NCI-H2227 treated with DMSO at 0.1 percent for 48 hours (cell line): ENCODE measurements around the gene PTCSC3.
A peak's percentile ranks its signal among the peaks of the same experiment; 100 is the strongest.

Source experiments
- DNase-seq: peaks from one replicate; lab custom pipeline; 2025; lab: John Stamatoyannopoulos, UW

PTCSC3 gene

DNA sequence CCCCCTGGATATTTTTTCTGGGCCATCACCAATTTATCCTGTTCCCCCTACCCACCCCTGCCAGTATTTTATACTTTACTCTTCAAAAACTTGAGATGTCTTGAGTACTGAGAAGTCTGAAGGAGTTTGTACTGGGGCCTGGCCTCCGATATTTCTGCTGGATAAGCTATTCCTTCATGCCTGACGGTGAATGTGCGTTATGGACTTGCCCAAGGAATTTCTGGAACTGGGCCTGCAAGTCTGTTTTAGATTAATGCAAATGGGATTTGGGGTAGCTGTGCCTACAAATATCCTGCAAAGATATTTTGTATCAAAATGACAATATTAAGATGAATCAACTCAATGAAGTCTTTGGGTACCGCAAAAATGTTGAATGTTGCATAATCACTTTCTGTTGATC, at the start of gene PTCSC3:
PTCSC3 (minus strand) TSS at position 199 of the 400 bp plus-strand sequence.
- DNase-seq, result no peak

GRCh38 chr14:36226164-36226563, 49.6 kb upstream of the PTCSC3 start:
- no peak for DNase-seq

GRCh38 chr14:36224176-36224575, 47.7 kb upstream of the PTCSC3 start:
- no peak for DNase-seq

DNA sequence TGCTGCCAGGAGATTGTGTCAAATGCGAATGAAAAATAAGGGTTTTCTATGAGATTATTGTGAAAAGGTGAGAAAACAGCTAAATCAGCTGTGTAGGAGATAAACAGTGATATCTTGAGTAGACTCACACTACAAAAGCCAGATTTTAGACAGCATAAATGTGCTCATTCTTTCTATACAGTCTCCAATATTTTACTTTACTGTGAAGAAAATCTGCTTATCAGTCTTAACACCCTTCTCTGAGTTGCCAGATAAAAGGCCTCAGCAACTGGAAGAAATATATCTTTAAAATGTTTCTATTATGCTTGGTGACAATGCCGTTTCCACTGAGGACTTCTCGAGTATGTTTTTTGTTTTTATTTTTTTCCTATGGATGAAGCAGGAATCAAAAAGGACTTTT, 47.0 kb upstream of the PTCSC3 start:
- DNase-seq, result no peak

DNA sequence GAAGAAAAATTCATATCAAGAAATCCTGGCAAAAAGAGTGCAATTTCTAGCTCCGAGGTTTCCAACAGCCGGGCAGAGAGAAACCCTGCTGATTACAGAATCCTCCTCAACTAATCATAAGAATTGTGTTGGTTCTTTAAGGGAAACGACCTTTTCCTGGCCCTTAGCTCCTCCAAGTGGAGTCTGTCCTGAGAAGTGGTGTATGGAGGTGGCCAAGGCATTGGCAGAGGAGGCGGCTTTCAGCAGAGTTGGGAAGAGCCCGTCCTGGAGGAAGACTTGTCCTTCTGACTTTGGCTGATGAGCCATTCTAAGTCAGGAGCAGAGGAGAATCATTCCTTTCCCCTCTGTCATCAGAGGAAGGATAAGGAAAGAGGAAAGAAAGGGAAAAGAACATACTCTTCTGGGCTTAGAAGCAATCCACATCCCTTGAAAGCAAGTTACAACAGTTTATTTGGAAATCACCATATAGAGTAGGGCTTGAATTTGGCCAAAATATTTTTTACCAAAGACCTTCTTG, 46.5 kb upstream of the PTCSC3 start:
- DNase-seq, result no peak

DNA sequence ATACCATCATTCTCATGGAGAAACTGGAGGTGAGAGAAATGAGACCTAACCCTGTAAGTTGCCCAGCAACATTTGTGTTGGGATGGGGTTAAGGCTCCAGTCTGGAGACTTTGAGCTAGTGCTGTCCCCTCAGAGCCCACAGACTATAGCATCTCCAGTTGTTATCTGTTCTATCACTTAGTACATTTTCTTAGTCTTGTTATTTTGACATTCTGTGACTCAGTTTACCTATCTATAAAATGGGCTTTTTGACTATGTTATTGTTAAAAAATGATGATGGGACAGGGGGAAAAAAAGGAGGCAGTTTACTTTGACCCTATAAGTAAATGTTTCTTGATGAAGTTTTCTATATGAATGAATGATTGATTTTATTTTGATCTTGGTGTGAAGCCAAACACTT, 45.8 kb upstream of the PTCSC3 start:
- no peak for DNase-seq

DNA sequence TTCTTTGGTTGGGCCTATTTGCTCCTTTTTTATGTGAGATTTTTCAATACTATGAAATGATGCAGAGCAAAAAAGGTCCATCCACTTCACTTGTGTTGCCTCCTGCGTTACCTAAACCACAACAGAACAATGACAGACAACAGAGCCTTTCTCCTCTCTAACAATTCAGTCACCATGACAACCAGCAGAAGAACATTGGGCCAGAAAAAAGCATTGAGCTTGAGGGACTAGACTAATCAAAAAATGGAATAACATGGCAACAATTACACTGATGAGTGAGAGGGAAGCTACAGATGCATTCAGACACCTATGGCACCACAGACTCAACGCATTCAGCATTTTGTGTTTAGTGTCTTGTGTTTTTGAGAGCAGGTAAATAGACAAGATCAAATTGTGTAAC, 44.6 kb upstream of the PTCSC3 start:
- peak; percentile 50 for DNase-seq

DNA sequence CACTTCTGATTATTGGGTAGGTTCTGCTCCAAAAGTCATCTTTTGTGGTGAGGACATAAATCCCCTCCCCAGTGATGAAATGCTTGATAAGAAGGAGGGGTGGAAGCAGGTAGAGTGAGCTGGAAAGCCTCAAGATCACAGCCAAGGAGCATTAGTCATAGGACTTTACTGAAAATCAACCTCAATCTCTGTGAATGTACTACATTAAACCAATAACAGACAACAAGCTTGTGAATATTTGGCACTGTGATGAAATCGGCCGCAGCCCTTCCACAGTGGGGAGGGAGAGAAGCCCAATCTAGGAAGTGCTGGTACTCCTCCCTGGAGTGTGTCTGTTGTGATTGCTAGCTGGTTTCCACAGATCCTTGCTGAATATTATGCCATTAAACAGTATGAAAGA, 41.2 kb upstream of the PTCSC3 start:
- peak; percentile 36 for DNase-seq

DNA sequence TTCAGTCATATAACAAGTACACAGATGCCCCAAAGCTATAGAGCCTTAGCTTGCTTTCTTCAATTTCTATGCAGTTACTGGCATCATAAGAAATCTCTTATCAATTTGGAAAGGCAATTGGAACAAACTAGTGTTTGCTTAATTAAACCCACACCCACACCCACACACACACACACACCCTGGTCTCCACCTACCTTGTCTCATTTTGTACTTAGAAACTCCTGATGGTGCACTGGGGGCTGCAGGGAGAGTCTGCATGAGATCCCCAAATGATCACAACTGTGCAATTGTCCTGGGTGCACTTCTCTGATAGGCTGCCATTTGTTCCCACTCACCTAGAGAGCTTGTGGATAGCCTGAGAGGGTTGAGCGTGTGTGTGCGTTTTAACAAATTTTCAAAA, 40.5 kb upstream of the PTCSC3 start:
- DNase-seq, result peak; percentile 19

DNA sequence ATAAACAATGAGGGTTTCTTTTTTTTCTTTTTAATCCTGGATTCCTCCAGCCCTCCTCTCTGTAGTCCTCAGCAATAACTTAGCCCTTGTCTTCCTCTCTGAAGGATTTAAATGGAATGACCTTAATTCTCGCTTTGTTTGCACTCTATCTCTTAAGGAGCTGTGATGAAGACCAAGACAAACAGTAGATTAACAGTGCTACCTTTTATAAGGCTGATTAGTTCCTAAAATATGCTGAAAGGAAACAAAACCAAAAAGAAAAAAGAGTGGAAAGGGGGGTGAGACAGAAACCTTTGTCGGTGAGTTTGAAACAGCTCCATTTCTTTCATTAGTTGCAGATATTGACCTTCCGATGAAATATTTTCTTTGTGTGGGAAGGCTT, 38.7 kb upstream of the PTCSC3 start:
- no peak for DNase-seq

DNA sequence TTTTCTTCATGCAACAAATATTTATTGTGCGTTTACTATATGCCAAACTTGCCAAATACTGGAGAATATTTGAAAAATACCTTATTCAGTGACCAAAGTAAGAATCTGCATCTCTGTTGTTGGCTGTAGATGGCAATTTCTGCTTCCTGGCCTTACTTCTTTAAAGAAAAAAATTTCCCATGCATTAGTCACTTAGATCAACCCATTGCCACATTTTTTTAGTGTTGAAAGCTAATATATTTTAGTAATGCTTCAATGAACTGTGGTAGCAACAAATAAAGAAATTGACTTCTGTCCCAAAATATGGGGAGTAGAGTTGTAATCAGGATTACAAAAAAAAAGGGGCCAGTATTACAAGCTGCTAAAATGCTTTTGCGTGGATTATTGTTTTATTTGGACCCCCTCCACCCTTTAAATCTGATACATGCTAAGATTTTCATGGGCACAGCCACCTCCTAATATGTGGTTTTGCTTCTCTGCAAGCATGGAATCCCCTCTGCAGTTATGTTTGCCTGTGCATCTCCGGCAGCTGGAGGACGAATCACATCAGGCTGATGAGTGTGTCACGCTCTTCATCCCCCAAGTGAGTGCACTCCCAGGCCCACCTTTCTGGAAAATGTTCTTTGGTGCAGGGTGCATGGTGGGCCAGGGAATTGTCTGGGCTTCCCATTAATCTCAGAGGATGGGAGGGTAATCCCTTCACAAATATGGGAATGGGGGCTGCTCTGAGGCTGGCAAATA, 38.1 kb upstream of the PTCSC3 start:
- DNase-seq, result no peak

DNA sequence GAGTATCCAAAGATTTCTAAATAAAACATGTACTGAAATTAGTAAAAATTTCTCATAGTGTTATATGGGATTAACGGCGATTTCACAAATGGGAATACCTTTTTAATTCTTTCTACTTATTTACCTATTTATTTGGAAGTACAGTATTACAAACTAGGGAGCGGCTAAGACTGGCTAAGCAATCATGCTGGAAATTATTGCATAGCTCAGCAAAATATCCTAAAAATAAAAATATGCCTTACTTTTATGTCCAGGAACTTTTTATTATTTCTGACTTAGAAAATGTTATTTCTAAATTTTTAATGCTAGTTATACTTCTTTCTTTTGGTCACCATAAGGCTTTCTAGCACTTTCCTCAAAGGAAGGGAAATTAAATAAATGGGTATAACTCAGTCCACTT, 36.5 kb upstream of the PTCSC3 start:
- no peak for DNase-seq

- DNase-seq, result no peak
Measured at GRCh38 chr14:36212577-36212976, 36.1 kb upstream of the PTCSC3 start.

- DNase-seq, result no peak
Measured at GRCh38 chr14:36208690-36209278, 32.3 kb upstream of the PTCSC3 start.

- DNase-seq, result peak; percentile 20
Measured at GRCh38 chr14:36207500-36207899, 31.0 kb upstream of the PTCSC3 start.

DNA sequence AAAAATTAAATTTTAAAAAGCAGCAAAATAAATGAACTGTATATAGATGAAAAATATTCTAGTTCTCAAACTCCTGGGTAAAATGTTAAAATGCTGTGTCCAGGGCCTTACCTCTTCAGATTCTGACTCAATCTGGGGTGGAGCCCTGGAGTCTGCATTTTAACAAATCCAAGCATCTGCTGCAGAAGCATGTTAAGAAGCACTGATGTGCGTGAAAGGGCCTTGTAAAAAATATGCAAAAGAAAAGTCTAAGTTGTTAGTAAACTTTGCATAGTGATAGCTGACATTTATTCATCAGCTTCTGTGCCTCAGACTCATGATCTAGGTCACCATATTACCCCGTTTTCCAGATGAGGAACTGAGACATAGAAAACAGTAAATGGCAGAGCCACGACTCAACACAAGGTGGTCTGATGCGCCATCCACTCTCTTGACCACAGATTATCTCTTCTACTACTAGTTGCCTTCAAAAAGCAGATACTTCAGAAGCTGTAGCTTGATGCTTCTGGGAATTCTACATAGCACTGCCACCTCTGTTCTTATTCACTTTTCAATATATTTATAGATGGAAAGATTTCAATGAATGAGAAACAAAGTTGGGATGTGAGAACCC, 28.0 kb upstream of the PTCSC3 start:
- DNase-seq, result no peak

DNA sequence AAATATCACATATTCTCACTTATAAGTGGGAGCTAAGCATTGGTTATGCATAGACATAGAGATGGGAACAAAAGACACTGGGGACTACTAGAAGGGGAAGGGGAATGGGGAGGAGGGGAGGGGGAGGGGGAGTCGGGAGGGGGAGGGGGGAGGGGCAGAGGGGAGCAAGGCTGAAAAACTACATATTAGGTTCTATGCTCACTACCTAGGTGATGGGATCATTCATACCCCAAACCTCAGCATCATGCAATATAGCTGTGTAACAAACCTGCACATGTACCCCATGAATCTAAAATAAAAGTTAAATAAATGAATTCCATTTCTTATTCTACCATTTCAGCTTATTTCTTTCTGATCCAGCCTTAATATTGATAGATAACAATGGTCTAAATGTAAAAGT, 21.9 kb upstream of the PTCSC3 start:
- no peak for DNase-seq

DNA sequence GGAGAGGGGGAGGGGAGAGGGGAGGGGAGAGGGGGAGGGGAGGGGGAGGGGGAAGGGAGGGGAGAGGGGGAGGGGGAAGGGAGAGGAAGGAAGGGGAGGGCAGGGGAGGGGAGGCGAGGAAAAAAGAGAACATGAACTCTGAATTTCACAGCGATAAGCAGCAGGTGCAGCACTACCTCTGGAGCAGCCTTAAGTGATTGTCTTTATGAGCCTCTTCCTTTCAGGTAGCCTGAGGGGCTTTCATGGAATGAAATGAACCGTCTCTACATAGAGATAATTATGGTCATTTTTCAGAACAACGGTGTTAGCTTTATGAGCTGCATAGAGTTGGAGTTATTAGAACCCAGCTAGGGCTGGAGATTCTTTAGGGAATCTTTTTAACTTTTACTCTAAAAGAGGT, 18.1 kb upstream of the PTCSC3 start:
- no peak for DNase-seq

- no peak for DNase-seq
Measured at GRCh38 chr14:36192530-36192929, 16.0 kb upstream of the PTCSC3 start.

DNA sequence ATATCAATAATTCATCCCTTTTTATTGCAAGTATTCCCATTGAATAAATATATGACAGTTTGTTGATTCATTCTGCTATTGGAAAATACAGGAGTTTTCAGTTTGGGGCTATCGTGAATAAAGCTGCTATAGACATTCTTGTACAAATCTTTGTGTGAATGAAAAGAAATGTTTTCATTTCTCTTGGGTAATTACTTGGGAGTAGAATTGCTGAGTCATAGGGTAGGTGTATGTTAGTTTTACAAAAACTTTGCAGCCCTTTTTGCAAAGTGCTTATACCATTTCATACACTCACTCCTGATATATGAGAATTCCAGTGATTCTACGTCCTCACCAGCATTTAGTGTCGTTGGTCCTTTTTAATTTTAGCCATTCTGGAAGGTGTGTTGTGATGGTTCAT, 6.9 kb upstream of the PTCSC3 start:
- no peak for DNase-seq

DNA sequence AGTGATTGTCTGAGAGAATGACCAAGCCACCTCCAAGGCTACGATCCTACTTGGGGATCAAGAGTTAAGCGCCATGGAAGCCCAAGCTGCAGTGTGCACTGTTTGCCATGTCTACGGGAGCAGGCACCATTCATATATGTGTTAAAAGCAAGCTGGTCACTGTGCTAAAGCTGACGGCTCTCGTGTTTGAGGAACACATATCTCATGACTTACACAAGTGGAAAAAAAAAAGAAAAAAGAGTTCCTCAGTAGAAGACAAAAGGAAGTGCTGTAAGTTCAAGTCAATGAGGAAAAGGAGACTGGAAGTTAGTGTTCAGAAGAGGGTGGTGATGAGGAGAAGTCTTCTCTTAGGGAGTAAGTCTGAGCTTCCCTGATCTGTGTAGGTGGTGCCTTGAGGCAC, 4.9 kb upstream of the PTCSC3 start:
- DNase-seq, result no peak

DNA sequence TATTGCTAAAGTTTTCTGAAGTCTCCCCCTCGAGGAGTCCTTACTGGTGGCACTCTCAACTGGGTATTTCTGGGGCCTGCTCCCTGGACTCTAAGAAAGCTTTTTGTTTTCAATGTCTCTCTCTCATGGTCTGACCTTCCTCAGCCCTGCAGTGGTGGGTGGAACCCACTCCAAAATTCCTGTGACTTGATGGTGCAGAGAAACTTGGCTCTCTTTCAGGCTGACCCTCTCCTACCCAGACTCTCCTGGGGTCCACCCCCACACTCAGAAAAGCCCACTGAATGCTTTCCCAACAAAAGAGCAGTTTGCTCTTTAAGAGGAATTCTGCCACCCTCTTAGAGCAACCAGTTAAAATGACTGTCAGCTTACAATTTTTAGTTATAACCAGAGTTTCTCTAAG, 967 bp upstream of the PTCSC3 start:
- DNase-seq, result no peak

- DNase-seq, result no peak
Measured at GRCh38 chr14:36174767-36175424, 1.6 kb downstream of the PTCSC3 start.
